COLO668 (cell line): ENCODE data around the gene TRIM44.
"Not testable (repeated sequence)": the region's sequence is repeated elsewhere in the genome, so short reads cannot be mapped to it uniquely, and the experiment has no call there.

Source experiments
- DNase-seq: peaks from one replicate; lab custom pipeline; 2025; ENCODE audit not compliant: unreplicated experiment; lab: John Stamatoyannopoulos, UW

Gene TRIM44

DNA sequence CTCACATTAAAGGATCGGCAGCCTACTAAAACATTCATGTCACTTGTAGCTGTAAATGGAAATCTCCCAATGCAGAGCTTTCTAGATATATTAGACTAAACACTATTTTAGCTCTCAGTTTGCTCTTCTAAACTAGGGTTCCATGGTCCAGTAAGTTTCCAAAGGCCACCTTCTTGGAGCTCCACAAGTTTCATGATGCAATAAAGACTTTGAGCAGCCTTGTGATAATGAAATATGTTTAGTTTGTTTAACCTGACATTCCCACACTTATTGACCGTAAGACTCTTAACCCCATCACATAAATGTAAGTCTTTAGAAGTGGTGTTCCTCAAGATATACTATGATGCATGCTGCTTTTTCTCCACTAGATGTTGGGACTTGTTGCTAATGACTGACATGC, 87.7 kb downstream of the TRIM44 start:
- DNase-seq = no peak

GRCh38 chr11:35750981-35751663, 88.5 kb downstream of the TRIM44 start:
- DNase-seq = no peak

DNA sequence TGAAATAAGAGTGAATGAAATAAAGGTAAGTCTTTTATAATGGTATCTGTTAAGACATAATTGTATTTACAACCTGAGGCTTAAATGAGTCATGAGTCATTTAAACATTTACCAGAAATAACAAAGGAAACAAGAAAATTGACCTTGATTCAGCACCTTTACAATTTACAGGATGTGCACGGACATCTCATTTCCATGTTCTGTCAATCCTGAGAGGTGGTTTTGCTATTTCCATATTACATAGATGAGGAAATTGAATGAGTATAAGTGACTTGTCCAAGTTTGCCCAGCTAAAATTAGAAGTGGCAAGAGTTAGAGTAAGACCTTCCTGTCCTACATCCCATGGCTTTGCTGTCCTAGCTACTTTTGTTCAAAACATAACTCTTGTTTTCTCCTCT, 89.1 kb downstream of the TRIM44 start:
- DNase-seq = no peak

DNA sequence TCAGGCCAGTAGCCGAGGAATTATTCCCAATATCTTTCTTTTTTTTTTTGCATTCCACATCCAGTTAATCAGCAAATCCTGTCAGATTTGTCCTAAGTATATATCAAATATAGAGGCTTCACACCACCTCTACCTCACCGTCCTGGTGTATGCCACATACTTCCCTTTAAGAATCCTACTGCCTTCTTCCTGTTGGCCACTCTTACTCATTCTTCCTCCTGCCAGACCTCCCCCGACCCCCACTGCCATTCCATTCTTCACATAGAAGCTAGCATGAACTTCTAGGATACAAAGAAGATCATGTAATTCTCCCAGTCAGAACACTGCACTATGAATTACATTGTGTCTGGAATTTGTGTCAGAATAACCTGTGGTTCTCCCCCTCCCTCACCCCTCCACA, 89.5 kb downstream of the TRIM44 start:
- no peak for DNase-seq

- not testable (repeated sequence) for DNase-seq
These were observed 91.0 kb downstream of the TRIM44 start for GRCh38 chr11:35753573-35753972.

DNA sequence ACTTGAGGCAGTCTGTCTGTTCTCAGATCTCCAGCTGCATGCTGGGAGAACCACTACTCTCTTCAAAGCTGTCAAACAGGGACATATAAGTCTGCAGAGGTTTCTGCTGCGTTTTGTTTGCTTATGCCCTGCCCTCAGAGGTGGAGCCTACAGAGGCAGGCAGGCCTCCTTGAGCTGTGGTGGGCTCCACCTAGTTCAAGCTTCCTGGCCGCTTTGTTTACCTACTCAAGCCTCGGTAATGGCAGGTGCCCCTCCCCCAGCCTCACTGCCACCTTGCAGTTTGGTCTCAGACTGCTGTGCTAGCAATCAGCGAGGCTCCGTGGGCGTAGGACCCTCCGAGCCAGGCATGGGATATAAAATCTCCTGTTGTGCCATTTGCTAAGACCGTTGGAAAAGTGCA, 97.4 kb downstream of the TRIM44 start:
- DNase-seq = peak; percentile 40

- DNase-seq = no peak
These were observed 99.3 kb downstream of the TRIM44 start for GRCh38 chr11:35761899-35762298.

GRCh38 chr11:35763301-35763700, 100.7 kb downstream of the TRIM44 start:
- no peak for DNase-seq

GRCh38 chr11:35763765-35764164, 101.2 kb downstream of the TRIM44 start:
- DNase-seq = no peak

GRCh38 chr11:35764417-35764816, 101.8 kb downstream of the TRIM44 start:
- DNase-seq = no peak

GRCh38 chr11:35765211-35765610, 102.6 kb downstream of the TRIM44 start:
- DNase-seq = no peak

GRCh38 chr11:35766651-35767050, 104.1 kb downstream of the TRIM44 start:
- no peak for DNase-seq

DNA sequence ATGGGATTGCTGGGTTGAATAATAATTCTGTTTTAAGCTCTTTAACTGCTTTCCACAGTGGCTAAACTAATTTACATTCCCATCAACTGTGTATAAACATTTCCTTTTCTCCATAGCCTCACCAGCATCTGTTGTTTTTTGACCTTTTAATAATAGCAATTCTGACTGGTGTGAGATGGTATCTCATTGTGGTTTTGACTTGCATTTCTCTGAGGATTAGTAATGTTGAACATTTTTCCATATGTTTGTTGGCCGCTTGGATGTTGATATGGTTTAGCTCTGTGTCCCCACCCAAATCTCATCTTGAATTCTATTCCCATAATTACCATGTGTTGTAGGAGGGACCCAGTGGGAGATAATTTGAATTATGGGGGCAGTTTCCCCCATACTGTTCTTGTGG, 107.8 kb downstream of the TRIM44 start:
- not testable (repeated sequence) for DNase-seq

GRCh38 chr11:35771722-35772121, 109.1 kb downstream of the TRIM44 start:
- DNase-seq = no peak

GRCh38 chr11:35777241-35777640, 114.7 kb downstream of the TRIM44 start:
- not testable (repeated sequence) for DNase-seq

- DNase-seq = not testable (repeated sequence)
These were observed 116.4 kb downstream of the TRIM44 start for GRCh38 chr11:35778943-35779342.

DNA sequence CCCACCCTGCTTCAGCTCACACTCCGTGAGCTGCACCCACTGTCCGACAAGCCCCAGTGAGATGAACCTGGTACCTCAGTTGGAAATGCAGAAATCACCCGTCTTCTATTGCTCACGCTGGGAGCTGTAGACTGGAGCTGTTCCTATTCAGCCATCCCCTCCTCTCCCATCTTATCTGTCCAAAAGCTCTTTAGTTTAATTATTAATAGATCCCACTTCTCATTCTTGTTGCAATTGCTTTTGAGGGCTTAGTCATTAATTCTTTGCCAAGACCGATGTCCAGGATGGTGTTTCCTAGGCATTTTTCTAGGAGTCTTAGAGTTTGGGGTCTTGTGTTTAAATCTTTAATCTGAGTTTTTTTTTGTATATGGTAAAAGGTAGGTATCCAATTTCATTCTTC, 116.8 kb downstream of the TRIM44 start:
- no peak for DNase-seq

DNA sequence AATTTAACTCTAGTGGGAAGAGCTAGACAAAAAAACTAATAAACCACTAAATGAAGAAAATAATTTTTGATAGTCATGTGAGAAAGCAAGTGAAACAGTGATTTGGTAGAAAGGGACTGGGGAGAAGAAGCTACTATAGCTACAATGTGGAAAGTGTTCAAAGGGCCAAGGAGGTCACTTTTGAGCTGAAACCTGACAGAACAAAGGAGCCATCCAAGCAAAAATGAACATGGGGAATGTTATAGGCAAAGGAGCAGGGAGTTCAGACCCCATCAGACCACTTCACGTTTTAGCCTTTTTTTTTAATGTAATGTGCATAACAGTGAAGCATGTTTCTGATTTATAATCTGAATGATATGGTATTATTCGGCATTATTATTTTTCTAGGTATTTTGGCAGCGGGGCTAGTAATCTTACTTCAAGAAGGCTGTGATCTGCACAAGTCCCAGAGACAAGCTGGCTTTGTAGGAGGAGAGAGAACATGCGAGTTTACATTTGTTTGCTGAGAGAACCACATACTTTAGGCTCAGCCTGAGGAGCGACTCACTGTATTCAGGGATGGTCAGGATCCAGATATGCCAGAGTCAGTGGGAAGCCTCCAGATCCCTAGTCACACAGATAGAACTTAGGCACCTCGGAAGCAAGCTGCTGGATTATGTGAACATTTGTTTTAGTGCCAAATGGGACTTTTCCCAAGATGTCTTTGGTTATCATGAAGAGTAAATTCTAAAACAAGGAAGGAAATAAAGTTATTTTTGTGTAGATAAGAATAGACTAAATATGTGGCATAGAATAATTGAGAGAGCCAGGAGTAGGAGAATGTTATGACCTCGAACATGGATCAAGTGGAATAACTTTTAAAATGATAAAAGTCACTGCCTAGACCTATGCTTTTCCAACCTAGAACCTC, 118.6 kb downstream of the TRIM44 start:
- DNase-seq = no peak

DNA sequence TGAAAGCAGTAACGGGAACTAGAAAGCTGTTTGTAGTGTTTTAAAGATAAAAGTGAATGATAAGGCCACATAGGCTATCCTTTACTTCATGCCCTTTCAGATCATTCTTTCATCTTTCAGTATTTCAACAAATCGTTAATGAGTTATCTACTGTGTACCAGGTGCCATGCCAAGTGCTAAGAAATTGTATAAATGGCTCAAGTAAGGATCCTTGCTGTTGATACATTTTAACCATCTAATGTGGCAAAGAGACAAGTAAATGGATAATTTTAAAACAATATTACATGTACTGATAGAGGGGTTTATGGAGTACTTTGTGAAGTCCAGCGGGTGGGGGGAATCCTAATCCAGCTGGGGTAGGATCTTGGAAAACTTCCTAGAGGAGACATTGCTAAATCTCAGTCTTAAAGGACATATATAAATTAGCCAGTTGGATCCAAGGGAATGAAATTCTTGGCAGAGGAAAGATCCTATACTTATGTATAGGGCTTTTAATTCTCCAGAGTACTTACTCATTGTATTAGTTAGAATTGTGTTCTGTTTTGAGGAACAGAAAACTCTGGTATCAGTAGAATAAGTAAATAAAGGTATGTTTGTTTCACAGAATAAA, 119.4 kb downstream of the TRIM44 start:
- DNase-seq = no peak

- DNase-seq = no peak
These were observed 121.2 kb downstream of the TRIM44 start for GRCh38 chr11:35783809-35784208.

DNA sequence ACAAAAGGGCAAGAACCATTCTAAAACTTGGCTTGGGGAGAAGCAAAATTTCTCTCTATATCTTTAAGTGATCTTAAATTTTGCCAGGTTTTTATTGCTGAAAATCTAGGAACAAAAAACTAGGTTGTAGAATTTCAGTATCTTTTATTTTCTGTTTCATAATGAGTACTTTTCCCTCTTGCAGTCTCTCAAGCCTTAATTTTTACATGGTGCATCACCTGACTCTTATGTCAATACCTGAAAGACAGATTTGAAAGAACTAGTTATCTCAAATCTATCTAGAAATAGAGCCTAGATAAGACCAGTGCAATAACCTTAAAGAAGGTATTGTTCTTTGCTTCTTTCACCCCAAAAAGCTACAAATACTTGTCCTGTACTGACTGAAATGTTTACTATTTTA, 122.1 kb downstream of the TRIM44 start:
- no peak for DNase-seq
